ENCODE data around the gene EHBP1. TPM values are rescaled to one million over a fixed set of nuclear protein-coding genes. Genes with fewer than 3 reads are reported as not detected.

The EHBP1 gene
- total RNA-seq, 2 donors from 2014 or later, result 22.4 to 22.9 TPM

DNA sequence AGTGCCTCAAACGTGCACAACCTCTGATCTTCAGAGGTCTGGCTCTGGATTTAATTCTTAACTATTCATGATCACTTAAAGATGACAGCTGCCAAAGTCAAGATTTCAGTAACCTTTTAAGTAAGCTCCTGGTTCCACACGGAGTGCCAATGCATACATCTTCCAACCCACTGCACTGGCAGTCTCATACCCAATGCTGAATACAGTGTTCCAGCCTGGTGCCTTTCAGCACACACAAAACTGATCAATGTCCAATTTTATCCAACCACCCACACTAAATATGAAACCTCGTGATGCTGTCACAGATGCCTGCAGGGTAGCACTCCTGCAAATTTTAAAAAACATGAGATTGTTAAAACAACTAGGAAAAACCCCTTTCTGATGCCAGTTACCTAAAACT is 84.0 kb downstream of the EHBP1 start:
- Histone ChIP-seq H3K4me1 (peaks cover 0 to 10% of the 10 kb centered on the region in 2 donors), H3K27ac (no peak overlapping the region), H3K9me3 (no peaks in the 10 kb centered on the region), H3K4me3 (no peak overlapping the region), H3K27me3 (no peaks in the 10 kb centered on the region), H3K36me3 (no peaks in the 10 kb centered on the region)
- no peak for DNase-seq (ENCODE audit: low spot score)
- TF ChIP-seq, protein P1, sequence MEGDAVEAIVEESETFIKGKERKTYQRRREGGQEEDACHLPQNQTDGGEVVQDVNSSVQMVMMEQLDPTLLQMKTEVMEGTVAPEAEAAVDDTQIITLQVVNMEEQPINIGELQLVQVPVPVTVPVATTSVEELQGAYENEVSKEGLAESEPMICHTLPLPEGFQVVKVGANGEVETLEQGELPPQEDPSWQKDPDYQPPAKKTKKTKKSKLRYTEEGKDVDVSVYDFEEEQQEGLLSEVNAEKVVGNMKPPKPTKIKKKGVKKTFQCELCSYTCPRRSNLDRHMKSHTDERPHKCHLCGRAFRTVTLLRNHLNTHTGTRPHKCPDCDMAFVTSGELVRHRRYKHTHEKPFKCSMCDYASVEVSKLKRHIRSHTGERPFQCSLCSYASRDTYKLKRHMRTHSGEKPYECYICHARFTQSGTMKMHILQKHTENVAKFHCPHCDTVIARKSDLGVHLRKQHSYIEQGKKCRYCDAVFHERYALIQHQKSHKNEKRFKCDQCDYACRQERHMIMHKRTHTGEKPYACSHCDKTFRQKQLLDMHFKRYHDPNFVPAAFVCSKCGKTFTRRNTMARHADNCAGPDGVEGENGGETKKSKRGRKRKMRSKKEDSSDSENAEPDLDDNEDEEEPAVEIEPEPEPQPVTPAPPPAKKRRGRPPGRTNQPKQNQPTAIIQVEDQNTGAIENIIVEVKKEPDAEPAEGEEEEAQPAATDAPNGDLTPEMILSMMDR (IDR thresholded peaks at IDR 0.05), result no peak

DNA sequence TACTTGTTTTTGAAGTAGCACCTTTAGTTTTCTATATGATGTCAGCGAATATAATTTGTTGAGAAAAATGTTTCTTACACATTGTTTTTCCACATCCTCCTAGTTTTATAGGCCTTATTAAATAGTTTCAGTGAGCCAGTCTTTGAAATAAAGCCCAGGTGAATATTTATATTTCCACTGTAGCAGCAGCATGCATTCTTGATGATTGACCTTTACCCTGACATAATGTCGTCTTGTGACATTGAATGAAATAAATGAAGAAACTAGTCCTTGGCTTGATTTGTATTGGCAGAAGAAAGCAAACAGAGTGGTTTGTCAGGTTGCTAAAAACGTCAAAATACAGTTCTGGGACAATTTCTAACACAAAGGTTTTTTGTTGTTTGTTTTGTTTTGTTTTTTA is 84.4 kb downstream of the EHBP1 start:
- no peak overlapping the region for H3K4me3 ChIP-seq
- H3K9me3 ChIP-seq, result no peaks in the 10 kb centered on the region
- no peak overlapping the region for H3K27ac ChIP-seq
- H3K27me3 ChIP-seq, result no peaks in the 10 kb centered on the region
- DNase-seq (ENCODE audit: low spot score), result no peak
- H3K4me1 ChIP-seq, result peaks cover 0 to 10% of the 10 kb centered on the region in 2 donors
- H3K36me3 ChIP-seq, result no peaks in the 10 kb centered on the region
- TF ChIP-seq, protein P1 (IDR thresholded peaks at IDR 0.05), result no peak

DNA sequence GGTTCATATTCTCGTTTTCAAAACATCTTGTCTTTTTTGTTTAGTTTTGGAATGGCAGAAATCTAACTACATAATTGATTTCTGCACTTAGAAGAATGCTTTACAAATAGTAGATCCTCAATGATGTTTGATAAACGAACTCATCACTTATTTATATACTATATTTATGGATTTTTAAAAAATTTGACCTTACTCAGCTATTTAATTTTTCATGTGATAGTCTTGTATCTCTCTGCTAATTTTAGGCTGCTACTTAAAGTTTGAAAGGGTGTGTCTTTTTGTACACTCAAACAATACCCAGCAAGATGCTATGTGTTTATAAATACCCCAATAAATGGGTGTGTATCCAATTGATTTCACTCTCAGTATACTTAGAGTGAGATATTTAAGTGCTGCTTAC is 86.9 kb downstream of the EHBP1 start:
- Histone ChIP-seq H3K27me3 (no peaks in the 10 kb centered on the region), H3K36me3 (no peaks in the 10 kb centered on the region), H3K27ac (no peak overlapping the region), H3K4me1 (peaks cover 0 to 10% of the 10 kb centered on the region in 2 donors), H3K4me3 (no peak overlapping the region), H3K9me3 (no peaks in the 10 kb centered on the region)
- TF ChIP-seq, protein P1 (IDR thresholded peaks at IDR 0.05), result no peak
- DNase-seq (ENCODE audit: low spot score), result no peak

GRCh38 chr2:62793213-62793612 is 87.7 kb downstream of the EHBP1 start:
- no peaks in the 10 kb centered on the region for H3K36me3 ChIP-seq
- no peak overlapping the region for H3K4me3 ChIP-seq
- no peak overlapping the region for H3K27ac ChIP-seq
- no peaks in the 10 kb centered on the region for H3K27me3 ChIP-seq
- H3K4me1 ChIP-seq, result peaks cover 0 to 10% of the 10 kb centered on the region in 2 donors
- TF ChIP-seq, protein P1 (IDR thresholded peaks at IDR 0.05), result no peak
- no peaks in the 10 kb centered on the region for H3K9me3 ChIP-seq
- DNase-seq (ENCODE audit: low spot score), result no peak

- Histone ChIP-seq H3K36me3 (no peaks in the 10 kb centered on the region), H3K4me1 (peaks cover 0 to under 1% of the 10 kb centered on the region in 2 donors), H3K4me3 (no peak overlapping the region)
These were observed 89.3 kb downstream of the EHBP1 start for GRCh38 chr2:62794791-62795190.

GRCh38 chr2:62795341-62795740 is 89.8 kb downstream of the EHBP1 start:
- no peaks in the 10 kb centered on the region for H3K36me3 ChIP-seq
- TF ChIP-seq, protein P1 (IDR thresholded peaks at IDR 0.05), result no peak
- H3K9me3 ChIP-seq, result no peaks in the 10 kb centered on the region
- no peaks in the 10 kb centered on the region for H3K27me3 ChIP-seq
- no peak for DNase-seq (ENCODE audit: low spot score)
- no peak overlapping the region for H3K27ac ChIP-seq
- H3K4me1 ChIP-seq, result no peaks in the 10 kb centered on the region
- H3K4me3 ChIP-seq, result no peak overlapping the region

More at GRCh38 chr2:62794791-62795190, 89.3 kb downstream of the EHBP1 start:
- Histone ChIP-seq H3K27me3 (no peaks in the 10 kb centered on the region), H3K9me3 (no peaks in the 10 kb centered on the region), H3K27ac (no peak overlapping the region)
- no peak for DNase-seq (ENCODE audit: low spot score)
- TF ChIP-seq, protein P1 (IDR thresholded peaks at IDR 0.05), result no peak

All from right atrium auricular region (tissue), 2 donors.